HG03575 (cell line): ENCODE results near the gene SPINK4.

ENCODE experiments used
- ATAC-seq: cut with Tn5 transposase; IDR thresholded peaks from one replicate; pipeline ENCODE4 v1.9.1; 2021; ENCODE audit not compliant: unreplicated experiment, insufficient number of reproducible peaks, low FRiP score; ENCODE audit errors: extremely low read depth

The SPINK4 gene

GRCh38 chr9:33227741-33228140 is 12.2 kb upstream of the SPINK4 start:
- no peak for ATAC-seq

GRCh38 chr9:33228606-33229005 is 11.4 kb upstream of the SPINK4 start:
- no peak for ATAC-seq

GRCh38 chr9:33229359-33230114 is 10.4 kb upstream of the SPINK4 start:
- ATAC-seq = no peak

- no peak for ATAC-seq
Measured at GRCh38 chr9:33230756-33231622, 9.0 kb upstream of the SPINK4 start.

GRCh38 chr9:33231623-33231942 is 8.4 kb upstream of the SPINK4 start:
- ATAC-seq = no peak

- no peak for ATAC-seq
Measured at GRCh38 chr9:33232815-33233214, 7.2 kb upstream of the SPINK4 start.

- no peak for ATAC-seq
Measured at GRCh38 chr9:33233626-33234342, 6.2 kb upstream of the SPINK4 start.

GRCh38 chr9:33234511-33235467 is 5.2 kb upstream of the SPINK4 start:
- ATAC-seq = no peak

- no peak for ATAC-seq
Measured at GRCh38 chr9:33236571-33236970, 3.4 kb upstream of the SPINK4 start.

GRCh38 chr9:33241298-33241697 is 1.3 kb downstream of the SPINK4 start:
- no peak for ATAC-seq

- ATAC-seq = no peak
Measured at GRCh38 chr9:33242609-33243134, 2.7 kb downstream of the SPINK4 start.

- no peak for ATAC-seq
Measured at GRCh38 chr9:33244137-33244784, 4.3 kb downstream of the SPINK4 start.

GRCh38 chr9:33245341-33245740 is 5.4 kb downstream of the SPINK4 start:
- ATAC-seq = no peak

- no peak for ATAC-seq
Measured at GRCh38 chr9:33246269-33246860, 6.4 kb downstream of the SPINK4 start.

- no peak for ATAC-seq
Measured at GRCh38 chr9:33248606-33249005, 8.6 kb downstream of the SPINK4 start.

- no peak for ATAC-seq
Measured at GRCh38 chr9:33249087-33249658, 9.2 kb downstream of the SPINK4 start.

GRCh38 chr9:33249983-33250382 is 10.0 kb downstream of the SPINK4 start:
- no peak for ATAC-seq
